Measurements from ENCODE around the gene MCM5.
"Not testable (repeated sequence)": the region's sequence is repeated elsewhere in the genome, so short reads cannot be mapped to it uniquely, and the experiment has no call there.

DNA sequence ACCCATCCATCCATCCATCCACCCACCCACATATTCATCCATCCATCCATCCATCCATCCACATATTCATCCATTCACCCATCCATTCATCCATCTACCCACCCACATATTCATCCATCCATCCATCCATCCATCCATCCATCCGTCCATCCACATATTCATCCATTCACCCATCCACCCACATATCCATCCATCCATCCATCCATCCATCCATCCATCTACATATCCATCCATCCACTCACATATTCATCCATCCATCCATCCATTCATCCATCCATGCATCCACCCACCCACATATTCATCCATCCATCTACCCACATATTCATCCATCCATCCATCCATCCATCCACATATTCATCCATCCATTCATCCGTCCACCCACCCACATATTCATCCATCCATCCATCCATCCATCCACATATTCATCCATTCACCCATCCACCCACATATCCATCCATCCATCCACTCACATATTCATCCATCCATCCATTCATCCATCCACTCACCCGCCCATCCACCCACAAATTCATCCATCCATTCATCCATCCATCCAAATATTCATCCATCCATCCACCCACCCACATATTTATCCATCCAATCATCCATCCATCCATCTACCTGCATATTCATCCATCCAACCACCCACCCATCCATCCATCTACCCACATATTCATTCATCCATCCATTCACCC lies 38.9 kb downstream of the MCM5 start:
- TF ChIP-seq, protein P1, sequence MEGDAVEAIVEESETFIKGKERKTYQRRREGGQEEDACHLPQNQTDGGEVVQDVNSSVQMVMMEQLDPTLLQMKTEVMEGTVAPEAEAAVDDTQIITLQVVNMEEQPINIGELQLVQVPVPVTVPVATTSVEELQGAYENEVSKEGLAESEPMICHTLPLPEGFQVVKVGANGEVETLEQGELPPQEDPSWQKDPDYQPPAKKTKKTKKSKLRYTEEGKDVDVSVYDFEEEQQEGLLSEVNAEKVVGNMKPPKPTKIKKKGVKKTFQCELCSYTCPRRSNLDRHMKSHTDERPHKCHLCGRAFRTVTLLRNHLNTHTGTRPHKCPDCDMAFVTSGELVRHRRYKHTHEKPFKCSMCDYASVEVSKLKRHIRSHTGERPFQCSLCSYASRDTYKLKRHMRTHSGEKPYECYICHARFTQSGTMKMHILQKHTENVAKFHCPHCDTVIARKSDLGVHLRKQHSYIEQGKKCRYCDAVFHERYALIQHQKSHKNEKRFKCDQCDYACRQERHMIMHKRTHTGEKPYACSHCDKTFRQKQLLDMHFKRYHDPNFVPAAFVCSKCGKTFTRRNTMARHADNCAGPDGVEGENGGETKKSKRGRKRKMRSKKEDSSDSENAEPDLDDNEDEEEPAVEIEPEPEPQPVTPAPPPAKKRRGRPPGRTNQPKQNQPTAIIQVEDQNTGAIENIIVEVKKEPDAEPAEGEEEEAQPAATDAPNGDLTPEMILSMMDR (conservative IDR thresholded peaks at IDR 0.05; ENCODE audit: low read depth, low read length), result not testable (repeated sequence)
- TF ChIP-seq EZH2 (IDR thresholded peaks at IDR 0.05; ENCODE audit: low read length, unreplicated experiment); EZH2phosphoT487 (IDR thresholded peaks at IDR 0.05; ENCODE audit: borderline replicate concordance, low read length): not testable (repeated sequence)

All from PC-3 (cell line).